GM21526 (cell line): Measurements from ENCODE around the gene LRMDA.

Source experiments
- ATAC-seq: cut with Tn5 transposase; IDR thresholded peaks from one replicate; pipeline ENCODE4 v1.9.1; 2021; ENCODE audit warnings: moderate library complexity; ENCODE audit not compliant: unreplicated experiment, low FRiP score

Gene LRMDA

DNA sequence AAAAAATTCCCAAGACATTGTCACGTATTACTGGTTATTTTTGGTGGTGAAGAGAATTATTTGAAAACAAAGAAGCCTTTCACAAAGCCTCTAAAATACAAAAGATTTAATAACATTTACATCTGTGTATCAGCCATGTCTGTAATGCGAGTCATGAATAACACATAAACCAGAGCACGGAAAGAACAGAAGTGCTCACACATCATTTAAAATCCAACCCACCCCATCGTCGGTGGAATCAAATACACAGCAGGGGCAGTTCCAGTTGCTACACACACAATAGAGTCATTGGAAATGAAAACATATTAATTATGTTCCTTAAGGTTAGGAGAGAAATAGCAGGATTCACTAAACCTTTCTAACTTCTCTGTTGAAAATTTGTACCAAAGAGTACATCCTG is 1108.9 kb downstream of the LRMDA start:
- no peak for ATAC-seq

DNA sequence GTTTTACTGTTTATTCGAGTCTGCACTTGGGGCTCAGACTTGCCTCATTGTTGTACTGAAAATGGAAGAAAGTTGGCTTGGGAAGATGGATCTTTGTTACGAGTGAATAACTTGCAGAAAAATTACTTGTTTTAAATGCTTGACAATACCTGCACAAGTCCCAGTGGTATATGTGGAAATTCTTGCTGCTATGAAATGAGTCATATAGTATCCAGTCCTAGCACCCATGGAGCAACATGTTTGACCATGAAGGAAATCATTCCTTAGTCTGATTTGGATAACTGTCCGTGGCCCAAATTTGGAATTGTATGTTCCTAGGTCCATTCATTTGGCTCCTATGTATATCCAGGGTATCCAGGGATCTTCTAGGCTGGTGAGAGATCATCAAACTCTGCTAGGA is 1109.4 kb downstream of the LRMDA start:
- ATAC-seq, result no peak

DNA sequence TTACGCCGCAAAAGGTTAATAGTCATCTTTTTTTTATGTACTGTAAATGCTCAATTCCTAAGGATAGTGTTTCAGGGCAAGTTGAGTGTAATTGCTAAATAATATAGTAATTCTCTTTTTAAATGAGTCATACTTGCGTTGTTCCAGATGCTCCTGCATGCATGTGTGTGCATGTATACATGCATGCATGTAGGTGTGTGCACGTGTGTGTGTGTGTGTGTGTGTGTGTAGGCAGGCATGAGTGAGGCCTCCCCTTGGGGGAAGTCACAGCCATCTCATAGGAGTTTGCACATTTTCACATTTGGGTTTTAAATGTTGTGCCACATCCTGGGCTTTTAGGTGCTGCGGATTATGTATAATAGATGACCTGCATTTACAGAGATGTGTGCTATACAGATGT is 1110.4 kb downstream of the LRMDA start:
- no peak for ATAC-seq

DNA sequence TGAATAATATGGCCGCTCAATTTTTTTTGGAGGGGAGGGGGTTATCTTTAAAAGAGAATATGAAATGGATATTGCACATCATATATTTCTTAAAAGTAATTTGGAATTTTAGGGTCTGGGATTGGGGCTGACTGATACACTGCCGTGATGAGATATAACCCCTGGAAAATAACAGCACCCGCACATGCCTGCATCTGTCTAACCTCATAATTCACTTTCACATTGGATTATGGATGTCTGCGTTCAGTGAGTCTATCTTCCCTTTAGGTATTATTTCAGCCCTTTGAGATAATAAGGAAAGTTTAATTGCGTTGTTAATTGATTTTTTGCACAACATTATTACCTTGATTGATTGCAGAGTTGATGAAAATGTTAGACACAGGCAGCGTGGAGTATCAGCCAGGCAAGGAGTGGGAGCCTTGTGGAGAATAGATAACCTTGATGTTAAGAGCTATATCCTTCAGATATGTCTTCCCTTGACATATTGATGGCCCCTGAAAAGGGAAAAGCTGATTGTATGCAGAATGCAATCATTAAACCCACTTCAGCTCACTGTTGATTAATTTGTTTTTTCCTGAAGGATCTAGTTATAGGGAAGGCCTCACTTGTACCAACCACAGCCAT is 1111.0 kb downstream of the LRMDA start:
- ATAC-seq, result no peak

DNA sequence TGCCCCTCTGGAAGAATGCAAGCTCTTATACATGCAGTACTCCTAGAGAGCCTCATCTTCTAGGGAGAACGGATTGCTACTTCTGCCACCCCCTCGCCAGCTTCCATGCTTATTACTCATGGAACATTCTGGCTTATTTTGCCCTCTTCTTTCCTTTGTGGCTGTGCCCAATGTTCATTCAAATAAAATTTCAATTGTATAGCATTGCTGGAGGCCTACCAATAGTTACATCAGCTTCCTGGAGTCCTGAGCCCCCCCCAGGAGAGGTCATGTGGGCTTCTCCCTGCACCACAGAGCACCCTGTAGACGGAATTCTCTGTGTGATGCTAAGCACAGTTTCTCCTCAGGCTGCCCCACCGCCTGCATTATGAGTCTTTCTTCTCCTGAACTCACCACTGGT is 1112.2 kb downstream of the LRMDA start:
- ATAC-seq, result no peak

DNA sequence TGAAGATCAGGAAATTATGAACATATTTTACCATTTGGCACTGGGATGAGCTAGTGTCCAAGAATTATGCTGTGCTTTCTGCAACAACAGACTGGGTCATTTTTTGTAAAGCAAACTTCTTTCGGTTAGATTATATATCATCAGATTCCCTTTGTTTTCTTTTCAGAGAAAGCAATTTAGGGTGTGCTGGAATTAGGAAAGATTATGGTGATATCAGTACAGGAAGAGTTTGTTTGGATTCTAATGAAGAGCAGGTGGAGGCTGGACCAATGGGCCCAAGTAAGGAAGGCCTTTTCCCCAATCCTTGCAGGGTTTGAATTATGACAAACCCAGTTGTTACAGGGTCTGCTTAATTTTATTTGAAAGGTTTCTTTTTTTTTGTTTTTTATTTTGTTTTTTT is 1113.4 kb downstream of the LRMDA start:
- ATAC-seq, result no peak

DNA sequence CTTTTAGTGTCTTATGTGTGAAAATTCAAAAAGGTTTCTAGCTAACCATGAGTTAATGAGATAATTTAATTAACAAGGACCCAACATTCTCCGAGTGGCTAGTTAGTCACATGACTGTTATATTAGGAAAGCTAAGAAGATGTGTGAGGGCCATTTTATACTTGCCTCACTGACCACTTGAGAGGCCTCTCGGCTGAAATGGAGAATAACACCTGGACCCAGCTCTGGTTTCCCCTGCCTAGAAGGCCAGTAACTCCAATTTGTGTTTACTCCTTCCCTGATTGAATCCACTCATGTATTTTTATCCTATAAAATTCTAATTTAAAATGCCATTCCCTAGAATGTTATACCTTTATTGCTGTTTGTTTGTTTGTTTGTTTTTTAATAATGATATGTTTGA is 1115.0 kb downstream of the LRMDA start:
- ATAC-seq, result no peak

DNA sequence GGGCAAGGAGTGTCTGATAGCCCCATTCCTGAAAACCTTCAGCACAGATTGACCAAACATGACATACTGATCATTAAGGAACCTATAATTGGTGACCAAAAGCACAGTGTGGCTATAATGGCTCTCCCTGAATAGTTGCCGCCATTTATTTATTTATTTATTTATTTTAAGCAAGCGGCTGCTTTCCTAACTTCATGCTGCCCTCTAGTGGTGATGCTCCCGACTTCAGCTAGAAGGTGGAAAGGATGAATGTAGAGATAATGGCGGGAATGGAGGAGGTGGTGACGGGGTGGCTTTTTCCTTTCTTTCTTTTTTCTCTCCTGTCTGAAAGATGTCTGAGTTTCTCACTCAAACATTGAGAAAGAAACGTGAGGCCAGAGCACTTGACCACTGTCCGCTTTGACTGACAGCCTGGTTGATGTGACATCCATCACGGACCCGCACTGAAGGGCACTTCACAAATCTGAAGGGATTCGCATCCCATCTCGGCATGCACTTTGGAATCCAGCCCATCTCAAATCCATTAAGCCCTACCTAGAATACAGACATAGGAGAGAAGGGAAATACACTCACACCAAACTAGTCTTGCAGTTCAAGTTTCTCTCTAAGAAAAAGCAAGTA is 1116.0 kb downstream of the LRMDA start:
- peak; percentile 82 for ATAC-seq

DNA sequence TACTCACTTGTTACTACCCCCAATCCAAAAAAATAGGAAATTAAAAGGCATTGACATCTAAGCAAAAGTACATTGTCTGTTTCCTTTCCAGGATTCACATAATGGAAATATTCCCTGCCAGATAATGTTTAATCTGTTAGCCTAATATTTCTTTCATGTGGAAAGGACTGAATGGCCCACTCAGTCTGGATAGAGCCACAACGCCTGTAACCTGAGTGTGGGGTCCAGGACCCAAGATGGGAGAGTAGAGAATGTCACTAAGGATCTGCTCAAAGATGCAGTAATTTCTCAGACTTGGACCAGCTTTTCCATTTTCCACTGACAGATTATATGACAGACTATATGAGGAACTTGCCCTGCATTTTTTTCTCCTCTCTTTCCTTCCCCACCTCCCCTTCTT is 1117.3 kb downstream of the LRMDA start:
- ATAC-seq, result no peak

DNA sequence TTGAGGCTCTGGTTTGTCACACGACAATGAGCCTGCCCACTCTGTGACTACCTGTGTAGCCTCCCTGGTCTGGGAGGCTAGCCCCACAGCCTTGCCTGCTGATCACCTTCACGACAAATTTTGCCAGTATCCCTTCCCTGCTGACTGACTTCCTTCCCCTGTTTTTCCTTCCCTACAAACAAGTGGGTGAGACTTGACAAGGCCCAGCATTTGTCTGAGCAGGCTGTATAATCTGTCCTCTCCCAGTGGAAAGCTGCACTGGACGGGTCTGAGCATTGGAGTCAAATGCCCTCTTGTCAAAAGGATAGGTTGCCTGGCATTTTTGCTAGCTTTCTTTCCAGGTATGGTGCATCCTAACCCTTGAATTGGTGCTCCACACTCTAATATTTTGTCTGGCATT is 1117.7 kb downstream of the LRMDA start:
- ATAC-seq, result no peak

DNA sequence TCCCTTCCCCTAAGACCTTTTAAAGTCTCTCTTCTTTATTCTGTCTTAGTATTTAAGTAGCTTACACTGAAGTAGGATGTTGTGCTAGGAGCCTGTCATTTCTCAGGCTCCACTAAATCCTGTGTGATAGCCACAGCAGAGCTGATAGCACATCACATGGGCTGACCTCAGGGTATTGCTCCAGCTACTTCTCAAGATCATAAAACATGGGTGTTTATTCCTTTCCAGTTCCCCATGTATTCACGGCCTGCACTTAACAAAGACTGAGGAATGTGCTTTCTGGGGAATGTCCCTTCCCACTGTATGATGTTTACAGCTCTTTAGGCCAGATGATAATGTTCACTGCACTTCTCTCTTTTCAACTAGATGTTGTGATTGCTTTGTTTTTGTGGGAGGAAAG is 1119.4 kb downstream of the LRMDA start:
- no peak for ATAC-seq

DNA sequence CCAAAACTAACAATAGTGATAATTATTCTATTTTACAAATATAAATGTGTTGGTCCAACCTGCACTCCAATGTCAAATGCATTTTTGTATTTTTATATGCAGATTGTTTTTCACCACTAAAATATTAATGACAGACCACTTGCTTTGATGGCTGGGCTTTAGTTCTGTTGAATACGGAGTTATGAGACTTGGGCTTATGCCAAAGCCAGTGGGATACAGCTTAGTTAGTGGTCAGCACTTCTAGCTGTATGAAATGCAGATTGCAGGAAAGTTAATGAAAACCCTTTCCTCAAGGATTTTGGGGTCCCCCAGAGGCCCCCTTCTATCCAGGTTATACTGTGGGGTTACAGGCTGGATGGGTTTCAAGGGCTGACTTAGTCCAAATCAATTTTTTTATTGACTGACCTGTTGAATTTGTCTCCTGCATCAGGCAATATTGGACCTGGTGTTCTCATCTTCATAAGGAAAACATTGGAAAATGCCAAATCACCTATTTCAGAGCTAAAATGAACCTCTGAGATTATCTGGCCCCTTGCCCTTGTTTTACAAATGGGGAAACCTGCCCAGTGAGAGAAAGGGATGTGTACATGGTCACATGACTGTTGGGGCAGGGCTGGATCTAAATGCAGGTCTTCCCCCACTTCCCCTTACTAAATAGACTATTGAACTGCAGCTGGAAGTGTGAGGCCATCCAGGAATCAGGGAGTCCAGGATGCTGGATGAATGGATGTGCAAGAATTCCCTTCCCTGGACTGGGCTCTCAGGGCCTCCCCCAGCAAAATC is 1120.9 kb downstream of the LRMDA start:
- ATAC-seq, result no peak

DNA sequence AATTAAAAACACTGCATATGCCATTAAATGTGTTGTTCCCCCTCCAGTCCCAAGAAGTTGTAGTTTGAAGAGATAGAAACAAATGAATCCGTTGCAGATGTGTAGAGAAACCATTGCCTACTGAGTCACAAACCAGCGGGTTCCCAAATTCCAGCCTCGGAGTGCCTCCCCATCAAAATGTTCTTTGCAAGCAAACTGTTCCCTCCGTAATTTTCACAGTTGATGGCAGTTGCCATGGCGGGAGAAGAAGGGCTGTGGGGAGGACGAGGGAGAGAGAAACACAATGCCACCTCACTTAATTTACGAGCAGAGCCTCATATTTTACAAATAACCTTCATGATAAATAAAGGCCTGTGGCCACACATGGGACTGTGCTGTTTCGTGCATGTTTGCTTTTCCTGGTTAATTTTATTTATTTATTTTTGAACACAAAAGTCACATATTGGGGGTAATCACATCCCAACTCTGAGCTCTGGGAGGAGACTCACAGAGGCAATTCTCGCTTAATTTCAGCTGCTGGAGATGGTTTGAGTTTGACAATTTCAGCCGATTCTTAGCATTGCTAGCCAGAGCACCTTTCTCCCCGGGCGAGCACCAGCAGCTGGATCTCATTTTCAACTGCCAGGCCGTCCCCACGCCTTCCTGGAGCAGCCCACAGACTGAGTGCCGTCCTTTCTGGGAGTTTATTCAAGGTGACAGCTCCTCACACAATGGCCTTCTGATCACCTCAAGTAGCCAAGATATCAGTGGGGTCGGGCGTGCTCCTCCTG is 1122.0 kb downstream of the LRMDA start:
- ATAC-seq, result no peak

DNA sequence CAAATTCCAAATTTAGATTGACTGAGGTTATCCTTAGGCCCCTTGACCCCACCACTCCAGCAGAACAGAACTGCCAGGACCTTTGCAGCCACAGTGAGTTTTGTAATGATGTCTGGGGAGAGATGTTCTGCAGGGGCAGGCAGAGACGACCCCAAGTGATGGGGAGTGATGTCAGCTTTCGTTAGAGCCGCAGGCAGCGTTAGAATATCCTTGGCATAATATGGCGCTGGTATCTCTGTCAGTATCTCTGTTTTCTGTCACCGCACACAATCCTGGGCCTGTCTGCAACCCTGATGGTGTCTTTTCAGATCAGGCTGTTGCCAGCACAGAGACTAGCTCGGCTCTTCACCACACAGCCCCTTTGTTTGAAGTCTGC is 1122.6 kb downstream of the LRMDA start:
- no peak for ATAC-seq

DNA sequence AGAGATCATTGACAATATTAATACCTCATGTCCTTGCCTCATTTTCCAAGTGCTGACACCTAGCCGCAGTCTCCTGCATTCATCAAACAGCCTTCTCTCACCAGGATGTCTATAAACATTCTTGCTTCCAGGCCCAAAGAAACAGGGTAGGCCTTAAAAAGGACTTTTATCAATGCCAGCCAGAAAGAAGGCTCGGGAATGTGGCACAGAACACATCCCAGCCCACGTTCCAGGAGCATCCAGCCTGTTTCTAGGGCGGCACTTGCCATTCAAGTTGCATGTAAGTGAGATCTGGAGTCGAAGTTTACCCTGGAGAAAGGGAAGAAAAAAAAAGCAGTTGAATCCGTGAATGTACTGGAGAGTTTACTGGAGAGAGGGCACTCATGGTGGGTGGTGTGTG is 1123.1 kb downstream of the LRMDA start:
- ATAC-seq, result no peak

DNA sequence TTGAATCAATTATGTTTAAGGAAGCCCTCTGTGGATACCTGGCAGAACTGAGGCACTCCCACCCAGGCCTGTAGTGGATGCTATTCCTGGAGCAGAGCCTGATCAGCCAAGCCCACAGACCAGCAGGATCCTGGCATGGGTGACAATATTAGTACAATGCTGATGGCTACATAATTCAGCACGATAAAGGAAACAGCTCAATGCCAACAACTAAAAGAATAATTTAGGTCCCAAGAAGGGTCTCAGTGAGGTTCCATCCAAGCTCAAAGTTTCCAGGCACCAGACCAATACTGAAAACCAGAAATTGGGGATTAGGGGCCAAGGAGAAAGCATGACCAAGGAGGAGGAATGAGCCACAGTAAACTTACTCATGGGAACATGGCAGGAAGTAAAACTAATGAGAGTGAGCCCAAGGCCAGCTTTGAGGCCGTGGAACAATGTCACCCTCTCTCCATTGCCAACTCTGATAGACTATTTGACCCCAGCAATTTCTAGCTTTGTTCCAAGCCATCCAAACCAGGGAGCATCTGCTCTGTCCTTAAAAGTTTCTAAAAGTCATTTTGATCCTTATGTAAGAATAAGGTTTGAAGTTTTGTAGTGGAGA is 1123.7 kb downstream of the LRMDA start:
- ATAC-seq, result no peak

DNA sequence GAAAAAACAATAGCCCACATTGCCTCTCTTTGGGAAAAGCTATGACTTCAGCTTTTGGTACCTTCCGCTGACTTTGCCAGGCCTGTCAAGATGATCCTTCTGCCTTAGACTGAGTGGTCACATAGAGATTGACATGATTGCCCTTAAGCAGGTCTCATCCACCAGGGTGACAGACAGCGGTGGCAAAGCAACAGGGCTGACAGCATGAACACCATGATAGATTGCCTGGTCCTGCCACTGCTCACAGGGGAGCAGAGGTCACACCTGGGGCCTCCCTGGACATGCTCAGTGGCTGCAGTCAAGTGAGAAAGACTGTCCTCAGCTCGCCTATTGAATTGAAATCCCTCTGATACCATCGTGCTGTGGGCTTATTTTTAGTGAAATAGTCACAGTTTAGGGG is 1125.9 kb downstream of the LRMDA start:
- no peak for ATAC-seq

DNA sequence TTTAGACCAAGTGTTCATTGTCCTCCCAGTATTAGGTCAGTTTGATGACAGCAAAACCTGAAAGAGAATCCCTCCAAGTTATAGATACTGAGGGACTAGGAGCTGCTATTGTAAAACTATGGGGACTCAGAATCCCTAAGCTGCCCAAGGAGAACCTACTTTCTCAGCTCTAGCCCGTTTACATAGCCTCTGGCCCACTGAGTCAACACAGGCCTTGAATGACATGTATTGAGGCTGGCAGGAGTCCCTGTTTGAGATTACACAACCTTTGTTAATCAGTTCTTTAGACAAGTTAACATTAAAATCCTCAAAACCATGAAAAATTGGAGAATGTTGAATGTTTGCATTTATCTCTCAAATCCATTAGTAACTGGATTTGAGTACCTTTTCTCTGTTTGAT is 1127.2 kb downstream of the LRMDA start:
- ATAC-seq, result no peak

DNA sequence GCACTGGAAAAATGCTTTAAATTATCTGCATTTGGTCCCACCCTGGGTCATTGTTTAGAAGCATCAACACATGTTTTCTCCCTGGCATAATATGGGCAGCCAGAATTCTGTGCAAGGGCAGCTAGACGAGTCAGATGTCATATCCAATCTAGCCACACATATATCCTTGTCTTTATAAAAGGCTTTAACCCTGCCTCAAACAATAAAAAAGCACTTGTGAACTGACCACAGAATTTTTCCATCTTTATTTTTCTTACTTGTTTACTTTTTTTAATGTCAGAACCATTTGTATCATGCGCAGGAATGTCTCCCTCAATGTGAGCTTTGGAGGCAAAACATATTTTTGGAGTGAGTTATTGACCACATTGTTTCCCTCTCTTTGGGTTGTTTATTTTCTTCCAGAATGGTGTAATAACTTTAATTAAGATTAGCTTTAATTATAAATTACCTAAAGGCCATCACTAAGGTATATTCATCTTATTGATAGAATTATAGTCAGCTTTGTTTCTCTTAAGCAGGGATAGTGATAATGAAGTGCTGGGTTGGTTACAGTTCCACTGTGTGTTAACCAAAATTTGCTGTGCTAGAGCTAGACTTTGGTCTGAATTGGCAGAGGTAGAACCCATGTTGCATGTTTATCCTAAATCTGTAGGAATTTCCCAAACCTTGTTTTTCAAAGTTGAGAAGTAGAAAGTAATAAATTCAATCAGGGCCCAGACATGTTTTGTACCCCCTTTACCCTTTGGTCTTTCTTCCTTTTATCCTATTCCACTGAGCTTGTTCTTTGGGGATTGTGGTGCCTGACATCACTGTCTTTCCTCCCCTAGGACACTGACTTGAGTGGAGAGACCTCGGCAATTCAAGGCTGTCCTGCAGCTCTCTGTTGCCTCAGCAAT is 1127.8 kb downstream of the LRMDA start:
- no peak for ATAC-seq

DNA sequence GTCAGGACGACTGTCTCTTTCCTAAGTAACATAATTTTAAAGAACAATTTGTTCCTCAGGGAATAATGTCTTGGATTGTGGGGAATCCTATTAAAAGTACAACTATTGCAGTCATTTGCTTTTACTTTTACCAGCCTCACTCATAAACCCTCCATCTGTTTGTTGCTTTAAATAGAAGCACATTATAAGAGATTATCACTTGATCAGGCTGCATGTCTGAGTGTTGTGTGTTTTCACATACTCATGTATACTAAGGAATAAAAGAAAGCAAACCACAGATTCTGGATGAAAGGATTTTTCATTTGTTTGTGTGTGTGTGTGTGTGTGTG is 1128.4 kb downstream of the LRMDA start:
- ATAC-seq, result no peak
